HepG2 (cell line): ENCODE data around the gene KATNB1. TPM values are rescaled to one million over a fixed set of nuclear protein-coding genes. Genes with fewer than 3 reads are reported as not detected.

Experiments used
- ARNT ChIP-seq: fragments of 450-650 bp; IDR thresholded peaks from 2 replicates; pipeline ENCODE4 v1.6.1; 2017
- CHD2 ChIP-seq: IDR thresholded peaks from 2 replicates; pipeline ENCODE4 v1.6.1; 2011; ENCODE audit warnings: low read depth, low read length, improper control_type of control experiment
- FOXK1 ChIP-seq: sonication (generic); formaldehyde crosslinking; IDR thresholded peaks from 2 replicates; pipeline ENCODE4 v1.4.0; 2020; ENCODE audit warnings: low read depth, missing genetic modification reagents, borderline replicate concordance
- HMG20A ChIP-seq: IDR thresholded peaks from 2 replicates; pipeline ENCODE4 v1.6.1; 2016; ENCODE audit warnings: borderline replicate concordance
- HOXD1 ChIP-seq: sonication (generic); formaldehyde crosslinking; IDR thresholded peaks from 2 replicates; pipeline ENCODE4 v1.5.0; 2020; ENCODE audit warnings: missing genetic modification reagents
- IRF2 ChIP-seq: IDR thresholded peaks from 2 replicates; pipeline ENCODE4 v1.6.1; 2018; ENCODE audit warnings: missing genetic modification reagents, missing compliant biosample characterization
- KLF6 ChIP-seq: IDR thresholded peaks from 2 replicates; pipeline ENCODE4 v1.8.0; 2016; ENCODE audit warnings: missing biosample characterization, missing genetic modification reagents
- PITX1 ChIP-seq: sonication (generic); formaldehyde crosslinking; IDR thresholded peaks from 2 replicates; pipeline ENCODE4 v1.5.1; 2020; ENCODE audit warnings: mild to moderate bottlenecking, missing genetic modification reagents
- SAP130 ChIP-seq: IDR thresholded peaks from 2 replicates; pipeline ENCODE4 v1.6.1; 2016; ENCODE audit warnings: low read depth
- SYNCRIP ChIP-seq: fragments of 200-400 bp; formaldehyde crosslinking; IDR thresholded peaks from 2 replicates; pipeline ENCODE4 v1.6.1; 2018; ENCODE audit warnings: mild to moderate bottlenecking, low read depth, low read length; ENCODE audit not compliant: insufficient read depth
- ZFP36 ChIP-seq: fragments of 150-350 bp; IDR thresholded peaks from 2 replicates; pipeline ENCODE4 v1.6.1; 2018; ENCODE audit warnings: borderline replicate concordance, low read length, low read depth; ENCODE audit not compliant: partially characterized antibody
- ZMYM2 ChIP-seq: sonication (generic); formaldehyde crosslinking; IDR thresholded peaks from 2 replicates; pipeline ENCODE4 v1.8.0; 2022; ENCODE audit warnings: mild to moderate bottlenecking, missing genetic modification reagents
- ZNF225 ChIP-seq: sonication (generic); formaldehyde crosslinking; IDR thresholded peaks from 2 replicates; pipeline ENCODE4 v1.4.0; 2020; ENCODE audit warnings: mild to moderate bottlenecking, missing genetic modification reagents
- ZNF230 ChIP-seq: sonication (generic); formaldehyde crosslinking; IDR thresholded peaks from 2 replicates; pipeline ENCODE4 v1.4.0; 2020; ENCODE audit warnings: mild to moderate bottlenecking, missing genetic modification reagents
- ZNF235 ChIP-seq: sonication (generic); formaldehyde crosslinking; IDR thresholded peaks from 2 replicates; pipeline ENCODE4 v1.8.1; 2023; ENCODE audit warnings: mild to moderate bottlenecking, missing genetic modification reagents, borderline replicate concordance
- ZNF251 ChIP-seq: sonication (generic); formaldehyde crosslinking; IDR thresholded peaks from 2 replicates; pipeline ENCODE4 v1.9.0; 2021; ENCODE audit warnings: mild to moderate bottlenecking, missing genetic modification reagents
- ZNF317 ChIP-seq: sonication (generic); formaldehyde crosslinking; IDR thresholded peaks from 2 replicates; pipeline ENCODE4 v1.5.0; 2020; ENCODE audit warnings: mild to moderate bottlenecking, missing genetic modification reagents
- ZNF652 ChIP-seq: IDR thresholded peaks from 2 replicates; pipeline ENCODE4 v1.6.1; 2016; ENCODE audit warnings: low read depth, borderline replicate concordance
- ZNF674 ChIP-seq: sonication (generic); formaldehyde crosslinking; IDR thresholded peaks from 2 replicates; pipeline ENCODE4 v1.5.0; 2020; ENCODE audit warnings: low read depth, mild to moderate bottlenecking, missing genetic modification reagents
- ZSCAN25 ChIP-seq: sonication (generic); formaldehyde crosslinking; IDR thresholded peaks from 2 replicates; pipeline ENCODE4 v1.8.0; 2022; ENCODE audit warnings: mild to moderate bottlenecking, missing genetic modification reagents
- polyA plus RNA-seq, 8 experiments: library from polyadenylated mRNA; depleted of rRNA in 3 of 8; stranded (reverse) in 7 of 8; unstranded in 1 of 8; fragments of >200 nt; fragmentation: Illumina TruSeq in 4 of 8; extraction: Trizol in 4 of 8; gene quantifications; 2 replicates each; pipeline versions ENCODE4 v1.2.1 to v1.2.3, GENCODE V29; 2011 to 2016; ENCODE audit warnings: low read depth in 4 of 8, missing spikeins in 1 of 8, mixed read lengths in 1 of 8; ENCODE audit not compliant: insufficient read depth in 1 of 8
- total RNA-seq, 5 experiments: library from RNA; depleted of rRNA; stranded (reverse); fragments of >200 nt; fragmentation: Illumina TruSeq; extraction: Trizol; gene quantifications; 2 replicates each; pipeline ENCODE4 v1.2.3, GENCODE V29; 2016; ENCODE audit warnings: low read depth in 1 of 5
- TF ChIP-seq, protein P1 (sequence below): sonication (generic); formaldehyde crosslinking; IDR thresholded peaks from 2 replicates; pipeline ENCODE4 v1.4.0; 2020; ENCODE audit warnings: missing genetic modification reagents
- TF ChIP-seq, protein P2 (sequence below): sonication (generic); formaldehyde crosslinking; IDR thresholded peaks from 2 replicates; pipeline ENCODE4 v1.5.0; 2020; ENCODE audit warnings: missing genetic modification reagents
- TF ChIP-seq, protein P3 (sequence below): sonication (generic); formaldehyde crosslinking; IDR thresholded peaks from 2 replicates; pipeline ENCODE4 v1.5.1; 2020; ENCODE audit warnings: mild to moderate bottlenecking, missing genetic modification reagents, moderate library complexity
- TF ChIP-seq, protein P4 (sequence below): sonication (generic); formaldehyde crosslinking; IDR thresholded peaks from 2 replicates; pipeline ENCODE4 v1.4.0; 2020; ENCODE audit warnings: missing genetic modification reagents

The KATNB1 gene
- total and polyA plus RNA-seq, 2 of the 13 experiments (the other 11 are each of a cell fraction or from before 2014, with no cell fraction given), result 31.5 to 43.5 TPM

DNA sequence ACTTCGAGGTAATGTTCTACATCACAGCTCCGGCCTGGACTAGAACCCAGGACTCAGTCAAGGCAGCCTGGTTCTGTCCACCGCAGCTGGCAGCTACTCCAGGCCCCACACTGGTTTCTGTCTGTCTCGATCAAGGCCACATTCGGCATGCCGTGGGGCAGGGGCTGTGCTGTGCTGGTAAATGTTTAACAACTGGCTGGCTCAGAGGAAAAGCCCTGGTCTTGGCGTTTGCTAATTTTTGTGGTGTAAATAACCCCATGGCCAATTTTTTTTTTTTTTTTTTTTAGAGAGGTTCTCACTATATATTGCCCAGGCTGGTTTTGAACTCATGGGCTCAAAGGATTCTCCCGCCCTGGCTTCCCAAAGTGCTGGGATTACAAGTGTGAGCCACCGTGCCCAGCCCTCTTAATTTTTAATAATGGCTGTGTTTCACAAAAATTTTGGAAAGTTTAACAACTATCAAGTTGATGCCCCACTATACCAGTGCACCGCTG, 41.3 kb upstream of the KATNB1 start (continued):
- TF ChIP-seq ZMYM2 (CRISPR knock-in tag) (peak; percentile 78), ZNF230 (CRISPR knock-in tag) (no peak), FOXK1 (CRISPR knock-in tag) (no peak; the same call in 1 of the 2 replicates), ZNF674 (CRISPR knock-in tag) (no peak), HMG20A (CRISPR knock-in tag) (peak; percentile 35; the same call in 1 of the 2 replicates), ZNF652 (CRISPR knock-in tag) (no peak), SAP130 (peak; percentile 83), SYNCRIP (no peak), ARNT (no peak), ZNF251 (CRISPR knock-in tag) (no peak), PITX1 (CRISPR knock-in tag) (0 out of 2 replicates have a peak, but pooled peaks have one; percentile 52), KLF6 (no peak), ZSCAN25 (CRISPR knock-in tag) (no peak), ZFP36 (no peak), CHD2 (no peak), HOXD1 (CRISPR knock-in tag) (no peak), IRF2 (CRISPR knock-in tag) (no peak), ZNF317 (CRISPR knock-in tag) (peak; percentile 81), ZNF225 (CRISPR knock-in tag) (no peak), ZNF235 (no peak)
- TF ChIP-seq, protein P1, sequence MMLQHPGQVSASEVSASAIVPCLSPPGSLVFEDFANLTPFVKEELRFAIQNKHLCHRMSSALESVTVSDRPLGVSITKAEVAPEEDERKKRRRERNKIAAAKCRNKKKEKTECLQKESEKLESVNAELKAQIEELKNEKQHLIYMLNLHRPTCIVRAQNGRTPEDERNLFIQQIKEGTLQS (CRISPR knock-in tag), result no peak
- TF ChIP-seq, protein P2, sequence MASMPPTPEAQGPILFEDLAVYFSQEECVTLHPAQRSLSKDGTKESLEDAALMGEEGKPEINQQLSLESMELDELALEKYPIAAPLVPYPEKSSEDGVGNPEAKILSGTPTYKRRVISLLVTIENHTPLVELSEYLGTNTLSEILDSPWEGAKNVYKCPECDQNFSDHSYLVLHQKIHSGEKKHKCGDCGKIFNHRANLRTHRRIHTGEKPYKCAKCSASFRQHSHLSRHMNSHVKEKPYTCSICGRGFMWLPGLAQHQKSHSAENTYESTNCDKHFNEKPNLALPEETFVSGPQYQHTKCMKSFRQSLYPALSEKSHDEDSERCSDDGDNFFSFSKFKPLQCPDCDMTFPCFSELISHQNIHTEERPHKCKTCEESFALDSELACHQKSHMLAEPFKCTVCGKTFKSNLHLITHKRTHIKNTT, result no peak
- TF ChIP-seq, protein P3, sequence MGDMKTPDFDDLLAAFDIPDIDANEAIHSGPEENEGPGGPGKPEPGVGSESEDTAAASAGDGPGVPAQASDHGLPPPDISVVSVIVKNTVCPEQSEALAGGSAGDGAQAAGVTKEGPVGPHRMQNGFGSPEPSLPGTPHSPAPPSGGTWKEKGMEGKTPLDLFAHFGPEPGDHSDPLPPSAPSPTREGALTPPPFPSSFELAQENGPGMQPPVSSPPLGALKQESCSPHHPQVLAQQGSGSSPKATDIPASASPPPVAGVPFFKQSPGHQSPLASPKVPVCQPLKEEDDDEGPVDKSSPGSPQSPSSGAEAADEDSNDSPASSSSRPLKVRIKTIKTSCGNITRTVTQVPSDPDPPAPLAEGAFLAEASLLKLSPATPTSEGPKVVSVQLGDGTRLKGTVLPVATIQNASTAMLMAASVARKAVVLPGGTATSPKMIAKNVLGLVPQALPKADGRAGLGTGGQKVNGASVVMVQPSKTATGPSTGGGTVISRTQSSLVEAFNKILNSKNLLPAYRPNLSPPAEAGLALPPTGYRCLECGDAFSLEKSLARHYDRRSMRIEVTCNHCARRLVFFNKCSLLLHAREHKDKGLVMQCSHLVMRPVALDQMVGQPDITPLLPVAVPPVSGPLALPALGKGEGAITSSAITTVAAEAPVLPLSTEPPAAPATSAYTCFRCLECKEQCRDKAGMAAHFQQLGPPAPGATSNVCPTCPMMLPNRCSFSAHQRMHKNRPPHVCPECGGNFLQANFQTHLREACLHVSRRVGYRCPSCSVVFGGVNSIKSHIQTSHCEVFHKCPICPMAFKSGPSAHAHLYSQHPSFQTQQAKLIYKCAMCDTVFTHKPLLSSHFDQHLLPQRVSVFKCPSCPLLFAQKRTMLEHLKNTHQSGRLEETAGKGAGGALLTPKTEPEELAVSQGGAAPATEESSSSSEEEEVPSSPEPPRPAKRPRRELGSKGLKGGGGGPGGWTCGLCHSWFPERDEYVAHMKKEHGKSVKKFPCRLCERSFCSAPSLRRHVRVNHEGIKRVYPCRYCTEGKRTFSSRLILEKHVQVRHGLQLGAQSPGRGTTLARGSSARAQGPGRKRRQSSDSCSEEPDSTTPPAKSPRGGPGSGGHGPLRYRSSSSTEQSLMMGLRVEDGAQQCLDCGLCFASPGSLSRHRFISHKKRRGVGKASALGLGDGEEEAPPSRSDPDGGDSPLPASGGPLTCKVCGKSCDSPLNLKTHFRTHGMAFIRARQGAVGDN (CRISPR knock-in tag), result peak; percentile 69
- TF ChIP-seq, protein P4, sequence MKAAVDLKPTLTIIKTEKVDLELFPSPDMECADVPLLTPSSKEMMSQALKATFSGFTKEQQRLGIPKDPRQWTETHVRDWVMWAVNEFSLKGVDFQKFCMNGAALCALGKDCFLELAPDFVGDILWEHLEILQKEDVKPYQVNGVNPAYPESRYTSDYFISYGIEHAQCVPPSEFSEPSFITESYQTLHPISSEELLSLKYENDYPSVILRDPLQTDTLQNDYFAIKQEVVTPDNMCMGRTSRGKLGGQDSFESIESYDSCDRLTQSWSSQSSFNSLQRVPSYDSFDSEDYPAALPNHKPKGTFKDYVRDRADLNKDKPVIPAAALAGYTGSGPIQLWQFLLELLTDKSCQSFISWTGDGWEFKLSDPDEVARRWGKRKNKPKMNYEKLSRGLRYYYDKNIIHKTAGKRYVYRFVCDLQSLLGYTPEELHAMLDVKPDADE (CRISPR knock-in tag), result no peak
